Right cardiac atrium (tissue), 5 donors: Measurements from ENCODE around the gene GALNT1. TPM values are rescaled to one million over a fixed set of nuclear protein-coding genes. Genes with fewer than 3 reads are reported as not detected.
A peak's percentile ranks its signal among the peaks of the same experiment; 100 is the strongest.
"Not testable (repeated sequence)": the region's sequence is repeated elsewhere in the genome, so short reads cannot be mapped to it uniquely, and the experiment has no call there.

Experiments
- ATAC-seq, 2 donors: fragments of 200-7000 bp; cut with Tn5 transposase; one replicate each; pipeline versions ENCODE4 v1.8.0 to v1.9.1; 2020; ENCODE audit warnings: moderate library complexity in 2 of 2, mild to moderate bottlenecking in 1 of 2
- DNase-seq, 3 donors: peaks; one replicate each; pipeline ENCODE4 v3.0.0-alpha.2; 2020
- H3K27ac ChIP-seq: one replicate; pipeline ENCODE4 v1.5.1; 2013; ENCODE audit warnings: mild to moderate bottlenecking, low read length, control low read depth, moderate library complexity
- H3K27me3 ChIP-seq: one replicate; pipeline ENCODE4 v1.6.1; 2013; ENCODE audit not compliant: control insufficient read depth, insufficient read depth
- H3K4me1 ChIP-seq: one replicate; pipeline ENCODE4 v1.6.1; 2013; ENCODE audit warnings: low read length; ENCODE audit not compliant: control insufficient read depth, insufficient read depth
- H3K4me3 ChIP-seq: one replicate; pipeline ENCODE4 v1.5.1; 2013; ENCODE audit warnings: low read length, control low read depth
- H3K9me3 ChIP-seq: one replicate; pipeline ENCODE4 v1.6.1; 2013; ENCODE audit warnings: low read length; ENCODE audit not compliant: control insufficient read depth
- WGBS: extraction: QIAGEN DNeasy Blood & Tissue Kit; methylation state at CpG from one replicate; pipeline ENCODE4 v1.1.7; 2013; 5-methylcytosine and 5-hydroxymethylcytosine counted together
- intact Hi-C, 4 donors: fragments of 100-400 bp; cut with DNase I; formaldehyde crosslinking; loops; one replicate each; pipeline versions ENCODE4 v1.11.0 to v1.14.0; 2022 to 2023
- polyA plus RNA-seq: library from polyadenylated mRNA; stranded (reverse); fragments of 200-250 nt; gene quantifications from one replicate; pipeline ENCODE4 v1.2.3, GENCODE V29; 2013
- total RNA-seq, 4 donors: library from RNA; stranded (reverse); fragmentation: NEBNext Ultra II Directional; extraction: Animal tissue kit (Norgen Biotek cat#: 25700); gene quantifications; one replicate each; pipeline ENCODE4 v1.2.1, GENCODE V29; 2021
- donor health status: healthy with polysubstance abuse.
- donor health status: DM: no; HTN: yes; CAD: no.
- donor health status: DM: no; HTN: no; CAD: no.
- donor health status: DM: no; HTN: yes; CAD: no; lungs with severe emphysema.
- donor health status: DM: yes; HTN: yes; CAD: no.

The GALNT1 gene
- total and polyA plus RNA-seq, 5 donors = 17.8 to 60.3 (median 55.6) TPM

DNA sequence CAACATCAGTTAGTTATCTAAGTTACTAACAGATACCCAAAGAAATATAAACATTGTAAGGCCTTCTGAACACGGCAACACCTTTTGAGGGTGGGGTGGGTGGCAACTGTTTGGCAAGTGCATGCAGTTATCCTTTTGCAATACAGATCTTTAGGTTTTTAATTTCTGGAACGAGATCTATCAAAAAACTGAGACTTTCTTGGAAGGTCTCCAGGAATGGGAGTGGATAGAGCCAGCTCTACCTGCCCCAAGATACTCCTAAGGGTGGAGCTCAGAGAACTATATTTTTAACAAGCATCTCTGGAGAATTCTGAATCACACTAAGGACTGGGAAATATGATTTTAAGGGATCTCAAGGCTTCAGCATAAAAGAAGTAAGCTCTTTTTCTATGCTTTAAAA is 11.4 kb upstream of the GALNT1 start:
- ATAC-seq (no peak), DNase-seq (no peak)
- intact Hi-C loops = loop anchor here in 1 of 4 donors (10.0 kb wide), 1 partner anchor 75 kb away; the partner anchor contains the start of gene INO80C
- Histone ChIP-seq H3K4me1 (no peaks in the 10 kb centered on the region), H3K27me3 (no peaks in the 10 kb centered on the region), H3K4me3 (no peak overlapping the region), H3K9me3 (no peaks in the 10 kb centered on the region), H3K27ac (no peak overlapping the region)
- 72% methylated on average over 2 of the region's 2 CpGs for WGBS

GRCh38 chr18:35571138-35571537 is 10.4 kb upstream of the GALNT1 start:
- DNase-seq (no peak), ATAC-seq (no peak)
- intact Hi-C loops = loop anchor here in 1 of 4 donors (10.0 kb wide), 1 partner anchor 76 kb away; the partner anchor contains the start of gene INO80C
- WGBS = 84% methylated on average over 1 of the region's 1 CpG
- Histone ChIP-seq H3K9me3 (no peaks in the 10 kb centered on the region), H3K27me3 (no peaks in the 10 kb centered on the region), H3K4me3 (no peak overlapping the region), H3K27ac (no peak overlapping the region), H3K4me1 (no peaks in the 10 kb centered on the region)

- H3K4me1 ChIP-seq = no peaks in the 10 kb centered on the region
- DNase-seq = peak in 2 of 3 donors; percentile 53 to 54
- peak; percentile 43 to 77 for ATAC-seq
- intact Hi-C loops = loop anchor here in 1 of 4 donors (10.0 kb wide), 1 partner anchor 78 kb away; the partner anchor contains the start of gene INO80C
- no peaks in the 10 kb centered on the region for H3K9me3 ChIP-seq
- H3K27ac ChIP-seq = no peak overlapping the region
- WGBS = 43% methylated on average over 6 of the region's 6 CpGs
- H3K4me3 ChIP-seq = no peak overlapping the region
- no peaks in the 10 kb centered on the region for H3K27me3 ChIP-seq
Measured at GRCh38 chr18:35572644-35573043, 8.9 kb upstream of the GALNT1 start.

DNA sequence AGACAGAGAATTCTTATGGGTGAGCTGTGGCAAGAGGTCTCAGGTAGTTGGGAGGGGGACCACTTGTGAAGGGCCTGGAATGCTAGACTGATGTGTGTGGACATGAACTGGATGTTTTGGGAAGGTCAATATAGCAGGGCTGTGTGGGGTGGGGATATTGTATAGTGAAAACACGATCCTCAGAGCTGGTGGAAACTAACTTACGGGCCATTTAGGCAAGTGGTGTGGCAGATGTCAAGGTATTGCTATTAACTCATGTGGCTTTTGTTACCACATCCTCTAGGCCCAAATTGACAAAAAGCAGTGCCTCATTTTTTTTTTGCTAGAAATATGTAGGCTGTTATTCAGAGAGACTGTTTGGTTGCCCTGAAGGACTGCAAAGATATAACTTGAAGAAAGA is 8.0 kb upstream of the GALNT1 start:
- Histone ChIP-seq H3K27ac (no peak overlapping the region), H3K9me3 (no peaks in the 10 kb centered on the region), H3K4me1 (no peaks in the 10 kb centered on the region), H3K4me3 (no peak overlapping the region), H3K27me3 (no peaks in the 10 kb centered on the region)
- intact Hi-C loops = loop anchor here in 1 of 4 donors (10.0 kb wide), 1 partner anchor 79 kb away; the partner anchor contains the start of gene INO80C
- DNase-seq (no peak), ATAC-seq (peak in 1 of 2 donors; percentile 41)
- 87% methylated on average over 2 of the region's 2 CpGs for WGBS

DNA sequence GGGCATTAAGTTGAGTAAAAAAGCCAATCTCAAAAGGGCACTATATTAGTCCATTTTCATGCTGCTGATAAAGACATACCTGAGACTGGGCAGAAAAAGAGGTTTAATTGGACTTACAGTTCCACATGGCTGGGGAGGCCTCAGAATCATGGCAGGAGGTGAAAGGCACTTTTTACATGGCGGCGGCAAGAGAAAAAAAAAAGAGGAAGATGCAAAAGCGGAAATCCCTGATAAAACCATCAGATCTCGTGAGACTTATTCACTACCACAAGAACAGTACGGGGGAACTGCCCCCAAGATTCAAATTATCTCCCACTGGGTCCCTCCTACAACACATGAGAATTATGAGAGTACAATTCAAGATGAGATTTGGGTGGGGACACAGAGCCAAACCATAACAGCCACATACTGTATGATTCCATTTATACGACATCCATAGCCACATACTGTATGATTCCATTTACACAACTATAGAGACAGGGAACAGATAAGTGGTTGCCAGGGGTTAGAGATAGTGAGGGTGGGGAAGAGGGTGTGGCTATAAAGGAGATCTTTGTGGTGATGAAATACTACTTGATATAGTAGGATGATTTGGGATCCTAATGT is 5.2 kb upstream of the GALNT1 start:
- ATAC-seq, DNase-seq, H3K27me3 ChIP-seq, H3K4me3 ChIP-seq, H3K4me1 ChIP-seq, H3K27ac ChIP-seq, H3K9me3 ChIP-seq: not testable (repeated sequence)
- intact Hi-C loops = loop anchor here in 2 of 4 donors (5.0 to 10.0 kb wide), 2 partner anchors 74 to 82 kb away; partner anchors contain the start of gene INO80C (in 1 of the 2)
- WGBS = 98% methylated on average over 6 of the region's 6 CpGs

GRCh38 chr18:35577045-35577848 is 4.3 kb upstream of the GALNT1 start:
- Histone ChIP-seq H3K4me3 (no peak overlapping the region), H3K27ac (no peak overlapping the region), H3K9me3 (no peaks in the 10 kb centered on the region), H3K27me3 (no peaks in the 10 kb centered on the region), H3K4me1 (no peaks in the 10 kb centered on the region)
- ATAC-seq (no peak), DNase-seq (peak in 1 of 3 donors; percentile 20)
- WGBS = 92% methylated on average over 8 of the region's 8 CpGs
- intact Hi-C loops = loop anchor here in 2 of 4 donors (5.0 to 10.0 kb wide), 2 partner anchors 75 to 82 kb away; partner anchors contain the start of gene INO80C (in 1 of the 2)

DNA sequence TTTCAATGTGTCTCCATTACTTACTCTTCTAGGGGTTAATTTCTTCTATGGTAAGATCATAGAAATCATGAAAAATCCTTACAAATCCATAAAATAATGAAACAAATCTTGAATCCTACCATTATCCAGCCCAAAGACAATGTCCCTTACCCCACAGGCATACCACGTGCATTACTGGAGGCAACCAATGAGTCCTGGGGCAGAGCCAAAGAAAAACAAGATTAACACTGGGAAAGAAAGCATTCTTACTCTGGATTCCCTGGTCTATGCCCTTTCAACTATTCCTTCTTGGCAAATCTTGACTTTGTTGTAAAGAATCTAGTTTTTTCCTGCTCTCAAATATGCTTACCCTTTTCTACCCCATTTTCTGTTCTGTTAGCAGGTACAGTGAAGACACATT is 3.1 kb upstream of the GALNT1 start:
- whole genome bisulfite sequencing = 31% methylated on average over 1 of the region's 1 CpG
- ATAC-seq (no peak), DNase-seq (no peak)
- no peaks in the 10 kb centered on the region for H3K9me3 ChIP-seq
- no peaks in the 10 kb centered on the region for H3K27me3 ChIP-seq
- intact Hi-C loops = loop anchor here in 2 of 4 donors (5.0 to 10.0 kb wide), 2 partner anchors 76 to 84 kb away; partner anchors contain the start of gene INO80C (in 1 of the 2)
- no peak overlapping the region for H3K27ac ChIP-seq
- no peak overlapping the region for H3K4me3 ChIP-seq
- no peaks in the 10 kb centered on the region for H3K4me1 ChIP-seq

- ATAC-seq (no peak), DNase-seq (no peak)
- Histone ChIP-seq H3K4me1 (no peaks in the 10 kb centered on the region), H3K27me3 (no peaks in the 10 kb centered on the region), H3K9me3 (no peaks in the 10 kb centered on the region), H3K4me3 (no peak overlapping the region), H3K27ac (no peak overlapping the region)
- intact Hi-C loops = loop anchor here in 2 of 4 donors (5.0 to 10.0 kb wide), 2 partner anchors 77 to 84 kb away; partner anchors contain the start of gene INO80C (in 1 of the 2)
- 89% methylated on average over 4 of the region's 4 CpGs for WGBS
Measured at GRCh38 chr18:35578936-35579335, 2.6 kb upstream of the GALNT1 start.

GRCh38 chr18:35580701-35581539 is 620 bp upstream of the GALNT1 start:
- DNase-seq (peak; percentile 68 to 88 (median 85)), ATAC-seq (peak; percentile 85 to 90)
- Histone ChIP-seq H3K27me3 (no peaks in the 10 kb centered on the region), H3K4me3 (peak overlapping the region; percentile 80), H3K27ac (peak overlapping the region; percentile 63), H3K9me3 (no peaks in the 10 kb centered on the region), H3K4me1 (no peaks in the 10 kb centered on the region)
- under 1% methylated on average over 95 of the region's 96 CpGs for WGBS
- intact Hi-C loops = loop anchor here in 2 of 4 donors (5.0 to 10.0 kb wide), 2 partner anchors 104 to 174 kb away; no protein-coding TSS in a partner anchor

DNA sequence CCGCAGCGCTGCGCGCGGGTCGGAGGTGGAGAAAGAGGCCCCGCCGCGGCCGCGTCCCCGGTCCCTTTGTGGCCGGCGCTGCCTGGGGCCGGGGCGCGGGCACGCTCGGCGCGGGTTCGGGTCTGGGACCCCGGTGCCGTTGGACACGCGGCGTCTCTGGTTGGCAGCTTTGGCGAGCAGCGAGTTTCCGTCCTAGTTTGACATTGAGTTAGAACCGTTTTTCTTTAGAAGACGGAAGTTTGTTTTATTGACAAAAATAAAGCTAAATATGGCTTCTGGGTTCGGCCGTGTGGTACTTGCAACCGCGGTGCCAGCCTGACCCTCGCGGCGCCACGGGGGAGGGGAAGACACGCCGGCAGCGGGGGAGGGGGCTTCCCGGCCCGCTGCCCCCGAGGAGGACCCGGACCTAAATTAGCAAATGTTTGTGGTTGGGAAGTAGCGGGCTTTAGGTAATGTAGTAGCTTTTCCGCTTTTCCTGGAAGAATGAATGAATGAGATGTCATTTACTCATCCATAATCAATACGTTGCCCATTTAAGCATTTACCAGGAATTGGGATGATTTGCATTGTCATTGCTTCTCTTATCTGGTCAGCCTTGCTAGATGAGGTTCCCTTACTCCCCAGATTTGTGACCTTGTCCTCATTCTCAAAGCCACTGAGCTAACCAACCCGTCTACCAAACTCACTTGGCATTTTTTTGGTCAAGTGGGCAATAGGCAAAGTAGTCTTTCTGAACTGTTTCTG is 530 bp downstream of the GALNT1 start:
- no peaks in the 10 kb centered on the region for H3K9me3 ChIP-seq
- peak overlapping the region; percentile 71 for H3K27ac ChIP-seq
- DNase-seq (peak; percentile 39 to 73 (median 70)), ATAC-seq (peak; percentile 6 to 37)
- 2% methylated on average over 51 of the region's 51 CpGs for WGBS
- H3K4me1 ChIP-seq = no peaks in the 10 kb centered on the region
- no peaks in the 10 kb centered on the region for H3K27me3 ChIP-seq
- peak overlapping the region; percentile 92 for H3K4me3 ChIP-seq
- intact Hi-C loops = loop anchor here in 2 of 4 donors (5.0 to 10.0 kb wide), 2 partner anchors 103 to 175 kb away; no protein-coding TSS in a partner anchor
